ENCODE data around the gene EFCC1. TPM values are rescaled to one million over a fixed set of nuclear protein-coding genes. Genes with fewer than 3 reads are reported as not detected.

EFCC1 gene
- total and polyA plus RNA-seq, 8 donors: 0.56 to 6.1 (median 0.73) TPM

GRCh38 chr3:128993461-128994172 lies 7.5 kb upstream of the EFCC1 start, which contains the start of gene CFAP92:
Gene CFAP92 (minus strand): TSS chr3:128994076. CDS start chr3:128993304, 772 bp downstream.
- no peak for TF ChIP-seq CTCF (IDR thresholded peaks at IDR 0.05)
- Histone ChIP-seq H3K4me1 (no peaks in the 10 kb centered on the region), H3K27me3 (no peaks in the 10 kb centered on the region), H3K9me3 (no peaks in the 10 kb centered on the region), H3K36me3 (no peaks in the 10 kb centered on the region), H3K27ac (no peak within 1 kb of the TSS), H3K4me3 (peak within 1 kb of the TSS; percentile 7 to 56 (median 24))
- 7% methylated on average over 56 to 57 of the region's 57 CpGs for WGBS, 2 donors
- peak; percentile 98 to 100 (median 100) for ATAC-seq
- intact Hi-C loops (cut with DNase I): no loop called here
- no peak for FAIRE-seq
- DNase-seq: peak; percentile 87 to 96 (median 92)

GRCh38 chr3:128994173-128994512 lies 7.0 kb upstream of the EFCC1 start:
- TF ChIP-seq CTCF (IDR thresholded peaks at IDR 0.05): no peak
- no peaks in the 10 kb centered on the region for H3K4me1 ChIP-seq
- WGBS, 2 donors: 2 to 5% methylated on average over 13 of the region's 13 CpGs
- FAIRE-seq: no peak
- H3K9me3 ChIP-seq: no peaks in the 10 kb centered on the region
- no peak for ATAC-seq
- DNase-seq: no peak
- no peaks in the 10 kb centered on the region for H3K27me3 ChIP-seq
- H3K36me3 ChIP-seq: no peaks in the 10 kb centered on the region
- intact Hi-C loops (cut with DNase I): no loop called here
- H3K27ac ChIP-seq: no peak overlapping the region
- H3K4me3 ChIP-seq: peak overlapping the region; percentile 7 to 56 (median 24)

- Histone ChIP-seq H3K4me3 (no peak overlapping the region), H3K36me3 (no peaks in the 10 kb centered on the region), H3K9me3 (no peaks in the 10 kb centered on the region), H3K4me1 (no peaks in the 10 kb centered on the region), H3K27ac (no peak overlapping the region), H3K27me3 (no peaks in the 10 kb centered on the region)
- FAIRE-seq: no peak
- no peak for DNase-seq
- WGBS, 2 donors: 70 to 78% methylated on average over 19 of the region's 19 CpGs
- no peak for TF ChIP-seq CTCF (IDR thresholded peaks at IDR 0.05)
- intact Hi-C loops (cut with DNase I): no loop called here
- no peak for ATAC-seq
Measured at GRCh38 chr3:128994581-128995546, 6.2 kb upstream of the EFCC1 start.

- no peaks in the 10 kb centered on the region for H3K9me3 ChIP-seq
- 98 to 100% methylated on average over 1 of the region's 1 CpG for WGBS, 2 donors
- ATAC-seq: no peak
- intact Hi-C loops (cut with DNase I): no loop called here
- no peak for DNase-seq
- no peak overlapping the region for H3K27ac ChIP-seq
- no peaks in the 10 kb centered on the region for H3K4me1 ChIP-seq
- no peak overlapping the region for H3K4me3 ChIP-seq
- TF ChIP-seq CTCF (IDR thresholded peaks at IDR 0.05): no peak
- peaks cover 0 to 5% (median 0%) of the 10 kb centered on the region in 4 donors for H3K27me3 ChIP-seq
- H3K36me3 ChIP-seq: no peaks in the 10 kb centered on the region
- no peak for FAIRE-seq
Measured at GRCh38 chr3:128995737-128996136, 5.4 kb upstream of the EFCC1 start.

Data from pancreas (tissue), 10 donors.